Measurements from ENCODE around the gene WNT7A.

GRCh38 chr3:13769422-13769821 lies 110.4 kb downstream of the WNT7A start:
- no peak for TF ChIP-seq CTCF (IDR thresholded peaks at IDR 0.05)
- no peak for TF ChIP-seq EZH2 (IDR thresholded peaks at IDR 0.05)
- TF ChIP-seq EZH2phosphoT487 (IDR thresholded peaks at IDR 0.05), result no peak

All from neural progenitor cell (in vitro differentiated cells).